GM21360 (cell line): ENCODE measurements around the gene CIB4.

Experiments used
- ATAC-seq: cut with Tn5 transposase; IDR thresholded peaks from one replicate; pipeline ENCODE4 v1.9.1; 2021; ENCODE audit warnings: mild to moderate bottlenecking, moderate library complexity; ENCODE audit not compliant: unreplicated experiment

The CIB4 gene

DNA sequence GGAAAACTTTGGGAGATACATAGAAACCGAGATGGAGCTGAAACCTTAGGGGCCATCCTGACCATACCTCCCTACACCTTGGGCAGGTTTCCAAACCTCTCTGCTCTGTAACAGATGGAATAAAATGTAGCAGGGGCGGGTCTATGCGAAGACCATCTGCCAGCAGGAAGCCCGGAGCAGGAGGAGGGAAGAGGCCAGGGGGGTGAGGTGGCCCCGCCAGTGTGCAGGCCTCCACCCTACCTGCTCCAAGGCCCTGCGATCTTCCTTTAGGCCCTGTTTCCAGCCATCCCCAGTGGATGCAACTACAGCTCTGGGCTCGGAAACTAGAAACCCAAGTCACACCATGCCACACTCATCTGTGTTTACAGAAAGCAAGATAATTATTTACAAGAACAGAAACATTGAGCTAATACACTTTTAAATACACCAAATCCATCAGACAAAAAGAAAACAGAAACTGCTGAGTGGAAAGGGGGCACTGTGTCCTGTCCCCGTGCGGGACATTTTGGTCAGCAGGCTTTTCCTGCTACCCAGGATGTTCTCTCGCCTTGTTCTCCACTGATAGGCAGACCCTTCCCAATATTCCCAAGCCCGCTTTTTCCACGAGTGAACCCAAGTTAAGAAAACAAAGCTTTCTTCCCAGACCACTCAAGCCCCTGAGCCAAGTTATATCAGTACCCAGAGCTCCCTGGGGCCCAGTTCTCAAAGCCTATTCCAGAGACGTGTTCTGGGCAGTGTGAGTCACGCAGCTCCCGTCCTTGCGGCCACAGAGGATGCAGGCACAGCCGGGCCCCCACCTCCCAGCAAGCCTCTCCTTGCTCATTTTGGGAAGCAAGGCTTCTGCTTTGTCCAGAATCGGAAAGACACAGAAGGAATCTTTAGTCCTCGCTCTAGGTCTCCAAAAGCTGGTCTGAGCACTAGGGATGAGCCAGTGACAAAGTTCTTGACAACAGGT lies 17.3 kb downstream of the CIB4 start:
- no peak for ATAC-seq

DNA sequence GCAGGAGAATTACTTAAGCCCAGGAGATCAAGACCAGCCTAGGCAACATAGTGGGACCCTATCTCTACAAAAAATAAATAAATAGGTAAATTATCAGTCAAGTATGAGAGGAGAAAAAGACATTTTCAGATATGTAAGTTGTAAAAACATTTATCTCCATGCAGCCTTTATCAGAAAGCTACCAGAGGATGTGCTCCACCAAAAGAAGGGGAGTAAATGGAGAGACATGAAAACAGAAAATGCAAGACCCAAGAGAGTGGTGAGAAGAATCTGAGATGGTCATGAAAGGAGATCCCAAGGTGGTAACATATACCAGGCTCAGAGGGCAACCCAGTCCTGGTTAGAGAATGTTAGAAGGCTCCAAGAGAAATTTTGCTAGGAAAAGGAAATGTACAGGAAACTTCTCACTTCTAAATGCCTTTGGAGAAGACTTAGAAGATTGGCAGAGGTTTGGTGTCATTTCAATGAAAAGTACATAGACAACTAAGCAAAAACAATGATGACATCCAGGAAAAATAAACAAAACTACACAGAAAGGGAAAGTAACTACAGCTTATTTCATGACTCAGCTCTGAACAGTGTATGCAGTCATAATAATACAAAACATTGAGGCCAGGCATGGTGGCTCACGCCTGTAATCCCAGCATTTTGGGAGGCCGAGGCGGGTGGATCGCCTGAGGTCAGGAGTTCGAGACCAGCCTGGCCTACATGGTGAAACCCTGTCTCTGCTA lies 19.5 kb downstream of the CIB4 start:
- no peak for ATAC-seq

DNA sequence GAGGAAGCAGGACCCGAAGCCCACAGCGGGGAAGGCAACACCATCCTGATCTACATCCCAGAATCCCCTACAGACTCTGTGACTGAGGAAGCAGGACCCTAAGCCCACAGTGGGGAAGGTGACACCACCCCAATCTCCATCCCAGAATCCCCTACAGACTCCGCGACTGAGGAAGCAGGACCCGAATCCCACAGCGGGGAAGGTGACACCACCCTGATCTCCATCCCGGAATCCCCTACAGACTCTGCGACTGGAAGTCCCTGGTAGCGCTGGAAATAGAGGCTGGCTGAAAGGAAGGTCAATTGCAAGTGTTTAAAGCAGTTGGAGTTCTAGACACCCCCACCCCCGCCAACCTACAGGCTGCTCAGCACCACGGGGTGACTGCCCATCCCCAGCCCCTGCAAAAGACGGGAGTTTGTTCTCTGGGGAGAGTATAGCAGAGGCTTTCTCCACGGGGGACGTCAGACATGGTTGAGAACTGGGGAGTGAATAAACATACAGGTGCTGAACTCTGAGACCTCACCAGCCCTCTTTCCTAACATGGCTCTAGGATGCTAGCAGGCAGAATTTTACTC lies 21.0 kb downstream of the CIB4 start:
- no peak for ATAC-seq

DNA sequence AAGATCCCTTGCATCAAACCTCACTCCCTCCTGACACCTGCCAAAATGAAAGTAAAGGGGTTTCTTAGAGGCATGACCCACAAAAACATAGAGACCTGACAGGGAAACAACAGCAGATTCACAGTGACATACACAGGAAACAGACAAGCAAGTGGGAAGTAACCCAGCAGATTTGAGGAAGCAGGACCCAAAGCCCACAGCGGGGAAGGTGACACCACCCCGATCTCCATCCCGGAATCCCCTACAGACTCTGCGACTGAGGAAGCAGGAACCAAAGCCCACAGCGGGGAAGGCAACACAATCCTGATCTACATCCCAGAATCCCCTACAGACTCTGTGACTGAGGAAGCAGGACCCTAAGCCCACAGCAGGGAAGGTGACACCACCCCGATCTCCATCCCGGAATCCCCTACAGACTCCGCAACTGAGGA lies 21.6 kb downstream of the CIB4 start:
- ATAC-seq: no peak

DNA sequence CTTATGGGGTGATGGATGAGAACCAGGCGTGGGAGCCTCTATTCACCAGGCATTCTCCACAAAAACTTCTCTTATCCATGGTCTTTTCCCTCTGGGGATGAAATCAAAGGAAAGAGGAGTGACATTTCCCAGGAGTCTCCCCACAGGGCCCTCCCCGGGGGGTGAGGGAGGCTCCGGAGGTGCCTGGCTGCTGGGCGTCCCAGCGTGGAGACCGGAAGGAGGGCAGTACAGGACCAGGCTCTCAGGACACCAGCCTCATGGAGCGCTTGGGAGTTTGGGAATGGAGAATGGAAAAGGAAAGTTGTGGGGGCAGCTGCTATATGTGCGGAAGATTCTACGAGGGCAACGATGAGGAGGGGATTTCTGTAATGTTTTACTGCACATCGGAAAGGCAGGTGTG lies 22.1 kb downstream of the CIB4 start:
- ATAC-seq: no peak

DNA sequence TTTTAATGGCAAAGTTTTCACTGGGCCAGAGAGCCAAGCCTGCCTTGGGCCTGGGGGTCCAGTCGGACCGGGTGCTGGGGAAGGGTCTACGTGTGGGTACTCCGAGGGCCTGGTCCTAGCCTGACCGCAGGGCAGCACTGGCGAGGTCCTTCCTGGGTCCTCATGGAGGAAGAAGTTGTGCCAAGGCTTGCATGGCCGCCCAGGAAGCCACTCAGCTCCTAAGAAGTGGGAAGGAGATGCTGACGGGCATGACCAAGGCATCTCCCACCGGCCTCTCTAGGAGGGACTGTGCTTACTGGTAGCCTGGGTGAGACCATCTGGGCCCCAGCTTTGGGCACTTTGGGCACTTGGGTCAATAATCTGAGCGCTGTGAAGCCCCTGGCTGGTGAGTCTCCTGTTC lies 22.6 kb downstream of the CIB4 start:
- ATAC-seq: no peak

DNA sequence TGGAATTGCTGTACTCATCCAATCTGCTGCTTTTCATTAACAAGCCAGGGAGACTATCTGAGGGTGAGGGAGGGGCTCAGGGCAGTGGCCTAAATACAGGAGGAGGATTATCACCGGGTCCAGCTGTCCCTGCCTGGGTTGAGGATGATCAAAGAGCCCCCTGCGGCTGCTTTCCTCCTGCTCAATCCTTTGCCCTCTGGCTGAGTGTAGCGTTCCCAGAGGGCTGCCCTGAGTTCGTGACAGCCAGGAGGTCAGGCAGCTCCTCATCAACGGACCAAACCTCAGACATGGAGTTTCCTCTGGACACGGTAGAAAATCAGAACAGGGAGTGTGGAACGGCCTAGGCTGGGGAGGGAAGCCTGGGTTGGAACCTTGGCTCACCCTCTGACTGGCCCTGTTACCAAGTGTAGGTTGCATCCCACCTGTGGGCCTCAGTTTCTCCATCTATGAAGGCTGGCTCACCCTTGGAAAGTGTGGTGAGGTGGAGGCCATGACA lies 23.5 kb downstream of the CIB4 start:
- ATAC-seq: no peak

DNA sequence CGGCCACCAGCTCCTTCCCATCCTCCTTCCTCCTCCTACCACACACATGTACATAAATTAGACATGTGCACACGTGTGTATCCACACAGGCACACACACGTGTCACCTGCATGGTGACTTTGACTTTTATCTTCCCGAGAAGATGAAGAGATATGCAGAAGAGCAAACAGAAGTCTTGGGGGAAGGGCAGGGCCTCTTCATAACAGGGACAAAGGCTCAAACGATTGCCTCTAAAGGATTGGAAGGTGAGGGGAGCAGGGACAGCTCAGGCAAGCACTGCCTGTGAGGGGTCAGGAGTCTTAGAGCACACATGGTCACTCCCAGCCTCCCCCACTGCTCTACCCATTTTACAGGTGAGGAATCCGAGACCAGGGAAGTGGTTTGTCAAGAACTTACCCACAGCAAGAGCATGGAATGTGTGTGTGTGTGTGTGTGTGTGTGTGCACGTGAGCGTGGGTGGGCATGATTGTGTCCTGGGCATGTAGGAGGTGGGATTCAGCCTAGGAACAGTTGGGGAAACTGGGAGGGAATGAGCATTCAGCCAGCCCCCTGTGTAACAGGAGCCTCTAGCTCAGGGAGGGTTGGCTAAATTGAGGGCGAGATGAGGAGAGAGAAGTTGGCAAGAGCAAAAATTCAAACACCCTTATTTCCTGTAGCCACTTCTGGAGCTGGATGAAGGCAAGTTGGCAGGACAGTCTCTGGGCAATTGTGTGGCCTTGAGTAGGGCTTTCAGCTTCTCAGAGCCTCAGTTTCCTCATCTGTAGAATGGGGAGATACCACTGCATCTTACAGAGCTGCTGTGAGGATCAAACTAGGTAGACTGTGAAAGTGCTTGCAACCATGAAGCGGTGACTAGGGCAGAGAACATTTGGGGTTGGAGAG lies 24.2 kb downstream of the CIB4 start:
- ATAC-seq: no peak

DNA sequence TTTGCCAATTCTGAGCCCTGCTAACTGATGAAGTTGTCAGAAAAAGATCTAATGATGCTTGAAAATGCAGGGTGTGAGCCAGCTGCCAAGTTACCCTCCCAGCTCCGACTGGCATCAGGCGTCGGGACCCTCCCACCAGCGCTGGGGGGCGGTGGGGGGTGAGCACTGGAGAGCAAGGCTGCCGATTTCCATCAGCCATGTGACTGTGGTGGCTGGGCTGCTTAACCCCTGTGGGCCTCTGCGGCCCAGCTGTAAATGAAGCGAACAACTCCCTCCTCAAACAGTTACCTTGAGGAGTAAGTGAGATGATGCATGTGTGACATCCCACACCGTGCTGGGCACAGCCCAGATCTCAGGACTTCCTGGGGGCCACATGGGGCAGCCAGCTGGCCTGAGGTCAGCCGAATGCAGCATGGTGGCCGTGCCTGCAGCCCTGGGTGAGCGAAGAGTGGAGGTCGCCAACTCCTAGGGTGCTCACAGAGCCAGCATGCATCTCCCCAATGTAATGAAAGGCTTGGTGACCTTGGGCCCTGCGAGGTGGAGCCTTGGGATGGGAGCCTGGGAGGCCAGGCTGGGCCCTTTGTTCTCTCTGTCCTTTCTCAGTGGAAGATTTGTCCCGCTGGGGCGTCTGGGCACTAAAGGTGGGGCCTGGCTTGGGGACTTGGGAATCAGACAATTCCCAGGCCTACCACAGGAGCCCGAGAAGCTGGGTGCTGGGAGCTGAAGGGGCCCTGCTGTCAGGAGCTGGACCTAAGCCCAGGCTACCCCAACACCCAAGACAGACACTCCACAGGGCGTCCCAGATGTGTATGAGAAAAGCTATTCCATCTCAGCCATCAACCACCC lies 25.1 kb downstream of the CIB4 start:
- no peak for ATAC-seq

DNA sequence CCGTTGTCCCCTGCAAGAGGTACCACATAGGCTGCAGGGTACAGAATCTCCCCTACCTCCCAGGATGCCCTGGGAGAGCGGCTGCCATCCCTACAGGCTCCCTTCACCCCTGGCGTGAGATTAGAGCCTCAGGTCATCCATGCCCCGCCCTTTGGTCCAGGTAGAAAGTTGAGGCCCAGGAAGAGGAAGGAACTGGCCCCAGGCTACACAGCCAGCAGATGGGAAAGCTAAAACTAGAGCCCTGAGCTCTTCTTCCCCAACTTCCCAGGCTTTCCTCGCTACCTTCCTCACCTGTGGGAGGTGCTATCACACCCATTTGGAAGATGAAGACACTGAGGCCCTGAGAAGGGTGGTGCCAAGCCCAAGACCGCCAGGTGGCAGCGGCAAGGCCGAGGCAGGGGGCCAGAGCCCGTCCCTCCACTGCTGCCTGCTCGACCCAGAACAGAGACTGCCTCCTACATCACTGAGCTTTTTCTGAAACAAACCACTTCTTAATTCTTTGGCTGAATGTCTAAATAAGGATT lies 25.8 kb downstream of the CIB4 start:
- ATAC-seq: no peak

DNA sequence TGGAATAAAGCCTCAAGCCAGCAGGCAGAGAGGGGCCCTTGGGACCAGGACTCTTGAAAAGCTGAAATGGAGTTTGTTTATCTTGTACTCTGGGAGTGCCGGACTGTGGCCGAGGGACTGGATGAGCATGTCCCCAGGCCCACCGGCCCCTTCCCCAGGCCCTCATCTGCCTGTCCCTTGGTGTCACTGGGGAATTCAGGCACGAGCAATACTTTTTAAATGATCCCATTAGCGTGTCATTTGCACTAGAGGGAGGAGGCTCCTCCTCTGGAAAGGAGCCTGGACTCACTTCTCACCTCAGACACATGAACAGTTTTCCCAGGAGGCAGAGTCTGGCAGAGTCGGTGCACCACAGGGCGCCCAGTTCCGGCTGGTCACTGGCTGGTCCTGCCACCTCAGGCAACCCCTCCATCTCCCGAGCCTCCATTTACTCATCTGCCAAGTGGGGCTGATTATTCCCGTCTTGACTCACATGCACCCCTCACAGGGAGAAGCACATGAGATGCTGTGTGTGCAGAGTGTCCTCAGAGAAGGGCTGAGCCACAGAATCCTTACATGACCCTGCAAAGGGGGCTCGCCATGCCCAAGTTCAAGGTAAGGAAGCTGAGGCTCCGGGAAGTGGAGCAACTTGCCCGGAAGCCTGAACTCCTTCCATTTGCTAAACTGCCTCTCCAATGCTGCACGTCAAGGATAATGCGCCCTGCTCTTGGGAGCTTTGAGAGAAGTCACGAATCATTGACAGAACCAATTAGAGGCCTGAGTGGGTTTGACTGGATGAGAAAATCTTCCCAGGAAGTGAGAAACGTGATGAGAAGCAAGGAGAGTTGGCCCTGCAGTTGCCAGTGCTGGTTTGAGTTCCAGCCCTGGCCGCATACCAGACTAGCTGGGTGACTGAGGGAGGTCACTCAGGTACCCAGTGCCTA lies 26.7 kb downstream of the CIB4 start:
- ATAC-seq: no peak

DNA sequence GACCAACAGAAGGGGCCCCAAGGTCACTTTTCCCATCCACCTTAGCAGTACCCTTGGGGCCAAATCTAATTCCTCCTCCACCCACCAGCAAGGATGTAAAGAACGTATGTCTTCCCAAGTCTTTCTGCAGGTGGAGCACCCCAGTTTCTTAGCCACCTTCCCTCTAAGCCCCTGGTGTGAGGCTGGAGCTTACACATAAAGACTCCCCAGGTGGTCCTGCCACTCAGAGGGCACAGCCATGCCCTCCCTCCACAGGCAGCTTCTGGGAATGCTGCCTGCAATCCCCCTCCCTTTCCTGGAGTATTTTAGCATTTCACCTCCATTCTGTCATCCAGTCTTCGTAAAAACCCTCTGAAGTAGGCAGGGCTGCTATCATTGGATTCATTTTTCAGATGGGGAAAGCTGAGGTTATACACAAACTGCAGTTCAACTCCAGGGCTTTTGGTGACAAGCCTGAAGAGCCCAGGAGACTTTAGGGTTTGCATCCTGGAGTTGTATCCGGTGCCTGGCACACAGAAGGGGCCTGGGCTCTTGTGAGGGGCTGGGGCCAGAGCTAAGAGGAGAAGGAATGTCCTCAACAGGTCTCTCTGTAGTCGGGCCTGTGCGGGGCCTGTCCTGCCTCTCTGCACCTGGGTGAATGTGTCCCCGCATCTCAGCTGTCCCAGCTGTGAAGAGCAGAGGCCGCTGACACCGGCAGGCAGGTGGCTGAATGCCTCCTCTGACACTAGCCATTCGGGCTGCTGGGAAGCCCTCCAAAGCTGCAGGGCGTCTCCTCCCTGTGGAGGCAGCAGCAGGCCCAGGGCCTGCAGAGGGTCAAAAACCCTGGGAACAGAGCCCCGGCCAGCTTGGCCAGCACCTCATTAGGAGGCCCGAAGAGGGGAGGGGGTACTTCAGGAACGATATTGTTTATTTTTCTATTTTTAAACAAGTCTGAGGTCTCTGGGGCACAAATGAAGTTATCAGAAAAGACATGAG lies 27.6 kb downstream of the CIB4 start:
- no peak for ATAC-seq

DNA sequence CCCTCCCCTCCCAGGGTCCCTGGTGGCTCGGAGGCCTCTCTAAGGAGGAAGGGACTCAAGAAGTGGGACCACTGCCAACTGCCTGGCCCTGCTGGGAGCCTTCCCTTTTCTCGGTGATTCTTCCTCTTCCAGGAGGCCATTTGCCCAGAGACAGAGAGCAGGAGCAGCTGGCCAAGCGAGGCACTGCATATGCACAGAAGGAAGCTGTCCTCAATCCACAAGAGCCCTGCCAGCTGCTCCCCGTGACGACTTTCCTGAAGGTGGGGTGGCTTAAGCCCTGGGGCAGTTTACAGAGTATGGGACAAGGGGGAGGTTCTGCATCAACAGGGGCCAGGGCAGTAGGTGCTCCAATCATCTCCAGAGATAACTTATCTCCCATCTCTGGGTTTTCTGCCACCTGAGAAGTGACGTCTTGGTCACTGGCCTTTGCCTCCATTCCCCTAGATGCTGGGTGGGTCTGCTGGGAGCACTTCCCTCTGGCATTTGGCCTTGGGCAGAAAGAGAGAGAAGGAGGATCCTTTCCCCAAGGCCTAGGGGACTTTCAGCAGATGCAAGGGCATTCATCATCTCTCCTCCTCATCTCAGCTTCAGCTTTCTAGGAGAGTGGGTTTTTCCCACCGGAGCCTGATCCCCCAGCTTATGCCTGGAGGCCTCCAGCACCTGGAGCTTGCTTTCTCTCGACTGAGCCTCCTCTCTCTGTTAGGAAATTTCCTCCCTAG lies 28.5 kb downstream of the CIB4 start:
- ATAC-seq: no peak

DNA sequence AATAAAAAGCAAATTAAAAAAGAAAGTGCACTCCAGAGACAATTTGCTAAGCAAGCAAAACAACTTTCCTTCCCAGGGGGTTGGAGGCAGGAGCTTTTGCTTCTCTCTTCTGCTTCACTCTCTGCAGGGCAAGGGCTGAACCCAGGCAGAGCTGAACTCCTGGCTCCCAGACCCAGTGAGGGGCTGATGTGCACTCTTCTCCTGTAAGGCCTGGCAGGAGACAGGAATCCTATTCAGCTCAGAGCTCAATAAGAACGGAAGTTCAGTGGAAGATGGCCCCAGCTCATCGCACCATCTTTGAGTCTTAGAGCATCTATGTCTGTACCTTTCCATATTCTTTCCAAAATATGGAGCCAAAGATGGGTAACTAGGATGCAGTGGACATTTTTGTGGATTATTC lies 29.1 kb downstream of the CIB4 start:
- no peak for ATAC-seq

DNA sequence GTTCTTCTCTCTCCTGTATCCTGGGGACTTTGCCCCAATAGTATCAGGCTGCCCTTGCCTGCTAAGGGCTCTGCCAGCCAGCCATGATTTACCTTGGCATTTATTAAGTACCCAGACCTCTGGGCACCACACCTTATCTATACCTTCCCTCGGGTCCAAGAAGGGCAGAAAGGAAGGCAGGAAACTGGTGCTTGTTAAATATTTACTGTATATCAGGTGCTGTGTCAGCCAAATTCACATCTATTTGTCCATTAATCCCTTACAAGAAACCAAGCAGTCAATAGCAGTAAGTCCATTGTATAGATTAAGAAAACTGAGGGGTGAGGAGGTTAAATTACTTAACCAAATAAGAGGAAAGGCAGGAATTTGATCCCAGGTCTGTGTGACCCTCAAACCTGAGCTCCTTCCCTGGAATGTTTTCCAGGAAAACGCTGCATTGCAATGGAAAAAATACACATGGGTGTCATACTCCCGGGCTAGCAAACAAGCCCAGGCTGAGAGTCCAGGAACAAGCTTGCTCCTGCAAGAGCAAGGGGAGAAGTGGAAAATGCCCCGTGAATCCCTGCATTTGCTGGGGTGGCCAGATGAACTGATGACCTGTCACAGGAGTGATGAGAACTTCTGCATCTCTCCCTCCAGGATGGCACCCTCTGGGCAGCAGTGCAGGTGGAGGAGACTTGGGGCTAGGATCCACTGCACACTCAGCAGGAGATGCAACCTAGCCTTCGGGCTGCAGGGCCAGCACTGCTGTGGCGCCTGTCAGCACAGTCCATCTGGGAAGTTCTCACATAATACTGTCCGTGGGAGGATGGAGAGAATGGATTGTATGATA lies 30.4 kb downstream of the CIB4 start:
- no peak for ATAC-seq

DNA sequence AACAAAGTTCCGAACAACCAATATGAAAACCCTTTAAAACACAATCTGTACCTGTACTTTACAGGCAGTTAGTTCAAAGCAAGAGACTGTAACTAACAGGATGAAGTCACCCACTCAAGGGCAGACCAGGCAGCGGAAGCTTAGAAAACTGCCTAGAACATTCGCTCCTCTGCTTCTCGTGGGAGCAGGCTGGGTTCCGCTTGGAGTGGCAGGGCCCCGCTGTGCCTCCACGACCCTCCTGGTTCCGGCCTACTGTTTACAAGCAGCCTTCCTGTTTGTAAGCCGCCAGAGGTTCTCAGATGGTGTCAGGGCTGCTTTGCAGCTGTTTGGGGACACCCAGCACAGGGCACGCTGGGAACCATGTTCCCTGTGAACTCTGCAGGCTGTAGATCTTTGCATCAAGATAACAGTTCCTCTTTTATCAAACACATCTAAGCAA lies 31.3 kb downstream of the CIB4 start:
- ATAC-seq: no peak
